H1 (cell line): ENCODE results near the gene UBQLN4. TPM values are rescaled to one million over a fixed set of nuclear protein-coding genes. Genes with fewer than 3 reads are reported as not detected.

Experiments used
- BCL11A ChIP-seq, 2 experiments: IDR thresholded peaks; one replicate each; pipeline ENCODE4 v1.6.1; 2011; ENCODE audit warnings: low read depth in 2 of 2, low read length in 2 of 2, mild to moderate bottlenecking in 2 of 2
- BRCA1 ChIP-seq: IDR thresholded peaks from 2 replicates; pipeline ENCODE4 v1.6.1; 2012; ENCODE audit warnings: low read depth, low read length, improper control_type of control experiment
- CHD2 ChIP-seq: IDR thresholded peaks from 2 replicates; pipeline ENCODE4 v1.6.1; 2012; ENCODE audit warnings: low read length, improper control_type of control experiment
- CTBP2 ChIP-seq: IDR thresholded peaks from 2 replicates; pipeline ENCODE4 v1.7.0; 2011; ENCODE audit warnings: borderline replicate concordance, mild to moderate bottlenecking, moderate library complexity, mixed read lengths, low read length; ENCODE audit not compliant: insufficient read depth, insufficient read length
- CTCF ChIP-seq, 3 experiments: IDR thresholded peaks; 1 replicate in 2 of 3; 2 replicates in 1 of 3; pipeline versions ENCODE4 v1.5.1 to v1.6.1; 2011; ENCODE audit warnings: low read length in 3 of 3, mild to moderate bottlenecking in 3 of 3, inconsistent platforms in 2 of 3, low read depth in 1 of 3, moderate library complexity in 1 of 3; ENCODE audit not compliant: insufficient read depth in 1 of 3; ENCODE audit errors: control extremely low read depth in 1 of 3
- HDAC6 ChIP-seq: IDR thresholded peaks from one replicate; pipeline ENCODE4 v1.7.1; 2012; ENCODE audit warnings: low read depth, mild to moderate bottlenecking, inconsistent platforms, low read length, moderate library complexity
- MAX ChIP-seq: IDR thresholded peaks from 2 replicates; pipeline ENCODE4 v1.6.1; 2012; ENCODE audit warnings: inconsistent platforms
- SP2 ChIP-seq: IDR thresholded peaks from 2 replicates; pipeline ENCODE4 v1.6.1; 2012; ENCODE audit warnings: mild to moderate bottlenecking, low read length, inconsistent platforms
- SRF ChIP-seq: IDR thresholded peaks from 2 replicates; pipeline ENCODE4 v1.6.1; 2011; ENCODE audit warnings: mild to moderate bottlenecking, low read depth, low read length, moderate library complexity
- polyA plus RNA-seq, 7 experiments: library from polyadenylated mRNA; depleted of rRNA in 3 of 7; stranded (reverse) in 5 of 7; unstranded in 2 of 7; fragments of >200 nt in 5 of 7; fragments of 200-250 nt in 2 of 7; gene quantifications; 1 replicate in 5 of 7; 2 replicates in 1 of 7; 4 replicates in 1 of 7; pipeline versions ENCODE4 v1.2.1 to v1.2.3, GENCODE V29; 2011 to 2013; ENCODE audit warnings: missing spikeins in 2 of 7, mixed read lengths in 2 of 7
- total RNA-seq: library from RNA; stranded (reverse); fragmentation: NEBNext Ultra II Directional; extraction: Animal tissue kit (Norgen Biotek cat#: 25700); gene quantifications from 2 replicates; pipeline ENCODE4 v1.2.1, GENCODE V29; 2021
- TF ChIP-seq, protein P1 (sequence below): IDR thresholded peaks from 2 replicates; pipeline ENCODE4 v1.6.1; 2011; ENCODE audit warnings: low read depth, mild to moderate bottlenecking, low read length; ENCODE audit not compliant: insufficient read depth

UBQLN4 gene
- total and polyA plus RNA-seq, 2 of the 8 experiments (the other 6 are each of a cell fraction or from before 2014, with no cell fraction given), result 37.7 to 52.0 TPM

DNA sequence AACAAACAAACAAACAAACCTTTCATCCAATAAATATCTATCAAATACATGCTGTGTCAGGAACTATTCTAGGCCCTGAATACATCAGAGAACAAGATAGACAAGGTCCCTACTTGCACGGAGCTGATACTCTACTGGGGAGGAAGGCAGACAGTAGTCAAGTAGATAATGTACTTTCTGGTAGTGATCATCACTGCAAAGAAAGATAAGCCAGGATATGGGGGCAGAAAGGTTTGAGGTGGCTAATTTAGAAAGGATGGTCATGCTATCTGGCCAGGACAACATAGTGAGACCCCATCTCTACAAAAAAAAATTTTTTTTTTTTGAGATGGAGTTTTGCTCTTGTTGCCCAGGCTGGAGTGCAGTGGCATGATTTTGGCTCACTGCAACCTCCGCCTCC lies 38.0 kb upstream of the UBQLN4 start (continued):
- TF ChIP-seq, protein P1, sequence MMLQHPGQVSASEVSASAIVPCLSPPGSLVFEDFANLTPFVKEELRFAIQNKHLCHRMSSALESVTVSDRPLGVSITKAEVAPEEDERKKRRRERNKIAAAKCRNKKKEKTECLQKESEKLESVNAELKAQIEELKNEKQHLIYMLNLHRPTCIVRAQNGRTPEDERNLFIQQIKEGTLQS, result no peak
- TF ChIP-seq BRCA1 (no peak), SP2 (no peak), HDAC6 (no peak), CHD2 (no peak), BCL11A (IDR thresholded peaks at IDR 0.05; ENCODE audit: low read depth in 2 of 2, low read length in 2 of 2) (no peak), SRF (no peak), CTBP2 (no peak), MAX (no peak), CTCF (IDR thresholded peaks at IDR 0.05; ENCODE audit: control extremely low read depth in 1 of 3, insufficient read depth in 1 of 3, low read depth in 1 of 3, low read length in 3 of 3) (no peak)
